ENCODE data around the gene RTN4RL2. TPM values are rescaled to one million over a fixed set of nuclear protein-coding genes. Genes with fewer than 3 reads are reported as not detected.

RTN4RL2 gene
- total RNA-seq, 1 experiment from 2014 or later: 5.5 TPM

DNA sequence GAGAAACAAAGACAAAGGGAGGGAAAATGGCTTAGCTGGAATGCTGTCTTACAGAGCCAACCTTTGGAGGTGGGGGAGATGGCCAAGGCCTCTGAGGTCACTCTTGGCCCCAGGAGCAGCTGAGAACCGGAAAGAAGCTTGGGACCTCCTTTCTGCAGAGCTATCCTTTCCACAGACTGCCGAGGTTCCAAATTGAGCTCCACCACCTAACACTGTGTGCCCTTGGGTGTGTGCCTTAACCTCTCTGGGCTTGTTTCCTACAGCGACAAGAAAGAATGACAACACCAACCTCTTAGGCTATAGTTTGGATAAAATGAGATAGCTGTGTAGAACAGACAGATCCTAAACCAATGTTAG lies 23.2 kb downstream of the RTN4RL2 start:
- BruUV-seq (replicated peaks): no TSS peak
- POLR2A ChIA-PET: no interaction called here
- no peaks in the 10 kb centered on the region for H3K9me3 Mint-ChIP-seq (ENCODE audit: unreplicated experiment)
- peaks cover 16% of the 10 kb centered on the region for H3K4me1 Mint-ChIP-seq (ENCODE audit: low read depth, unreplicated experiment)
- Histone ChIP-seq H3K27me3 (replicated peaks; ENCODE audit: control insufficient read depth, insufficient read depth, low read length) (no peaks in the 10 kb centered on the region), H3K4me3 (ENCODE audit: low read depth, low read length) (no peak overlapping the region), H3K9me3 (no peaks in the 10 kb centered on the region), H3K36me3 (ENCODE audit: control insufficient read depth, insufficient read depth, low read length) (peaks cover 2% of the 10 kb centered on the region), H3K4me1 (peaks cover 5% of the 10 kb centered on the region; the same call in 1 of the 2 replicates)
- peaks cover 22% of the 10 kb centered on the region for H3K36me3 Mint-ChIP-seq (ENCODE audit: insufficient read depth, unreplicated experiment)
- no peak overlapping the region for H3K4me3 Mint-ChIP-seq (ENCODE audit: unreplicated experiment)
- CTCF ChIA-PET: no interaction called here
- no peak for DNase-seq
- H3K27me3 Mint-ChIP-seq (ENCODE audit: insufficient read depth, unreplicated experiment): no peaks in the 10 kb centered on the region
- H3K27ac Mint-ChIP-seq (ENCODE audit: unreplicated experiment): no peak overlapping the region
- no peak for TF ChIP-seq CTCF (IDR thresholded peaks at IDR 0.05; ENCODE audit: insufficient read depth in 1 of 2, low read depth in 1 of 2, low read length in 1 of 2, severe bottlenecking in 1 of 2, unreplicated experiment in 1 of 2)
- intact Hi-C loops (cut with micrococcal nuclease; ENCODE audit: unreplicated experiment): no loop called here

- intact Hi-C loops (cut with micrococcal nuclease; ENCODE audit: unreplicated experiment): no loop called here
- BruUV-seq (replicated peaks): no TSS peak
- POLR2A ChIA-PET: no interaction called here
- Histone ChIP-seq H3K4me1 (peaks cover 5% of the 10 kb centered on the region; the same call in 1 of the 2 replicates), H3K36me3 (ENCODE audit: control insufficient read depth, insufficient read depth, low read length) (peaks cover 2% of the 10 kb centered on the region), H3K4me3 (ENCODE audit: low read depth, low read length) (no peak overlapping the region), H3K27me3 (replicated peaks; ENCODE audit: control insufficient read depth, insufficient read depth, low read length) (no peaks in the 10 kb centered on the region), H3K9me3 (no peaks in the 10 kb centered on the region)
- no peak for DNase-seq
- H3K4me3 Mint-ChIP-seq (ENCODE audit: unreplicated experiment): no peak overlapping the region
- H3K36me3 Mint-ChIP-seq (ENCODE audit: insufficient read depth, unreplicated experiment): peaks cover 29% of the 10 kb centered on the region
- CTCF ChIA-PET: interaction anchor here (1.3 kb wide), 1 partner anchor 9 kb away, joined by 4 read pairs; no protein-coding TSS in a partner anchor
- no peaks in the 10 kb centered on the region for H3K9me3 Mint-ChIP-seq (ENCODE audit: unreplicated experiment)
- H3K27ac Mint-ChIP-seq (ENCODE audit: unreplicated experiment): no peak overlapping the region
- TF ChIP-seq CTCF (IDR thresholded peaks at IDR 0.05; ENCODE audit: insufficient read depth in 1 of 2, low read depth in 1 of 2, low read length in 1 of 2, severe bottlenecking in 1 of 2, unreplicated experiment in 1 of 2): no peak
- H3K4me1 Mint-ChIP-seq (ENCODE audit: low read depth, unreplicated experiment): peaks cover 16% of the 10 kb centered on the region
- H3K27me3 Mint-ChIP-seq (ENCODE audit: insufficient read depth, unreplicated experiment): no peaks in the 10 kb centered on the region
Measured at GRCh38 chr11:57484141-57484710, 23.9 kb downstream of the RTN4RL2 start.

DNA sequence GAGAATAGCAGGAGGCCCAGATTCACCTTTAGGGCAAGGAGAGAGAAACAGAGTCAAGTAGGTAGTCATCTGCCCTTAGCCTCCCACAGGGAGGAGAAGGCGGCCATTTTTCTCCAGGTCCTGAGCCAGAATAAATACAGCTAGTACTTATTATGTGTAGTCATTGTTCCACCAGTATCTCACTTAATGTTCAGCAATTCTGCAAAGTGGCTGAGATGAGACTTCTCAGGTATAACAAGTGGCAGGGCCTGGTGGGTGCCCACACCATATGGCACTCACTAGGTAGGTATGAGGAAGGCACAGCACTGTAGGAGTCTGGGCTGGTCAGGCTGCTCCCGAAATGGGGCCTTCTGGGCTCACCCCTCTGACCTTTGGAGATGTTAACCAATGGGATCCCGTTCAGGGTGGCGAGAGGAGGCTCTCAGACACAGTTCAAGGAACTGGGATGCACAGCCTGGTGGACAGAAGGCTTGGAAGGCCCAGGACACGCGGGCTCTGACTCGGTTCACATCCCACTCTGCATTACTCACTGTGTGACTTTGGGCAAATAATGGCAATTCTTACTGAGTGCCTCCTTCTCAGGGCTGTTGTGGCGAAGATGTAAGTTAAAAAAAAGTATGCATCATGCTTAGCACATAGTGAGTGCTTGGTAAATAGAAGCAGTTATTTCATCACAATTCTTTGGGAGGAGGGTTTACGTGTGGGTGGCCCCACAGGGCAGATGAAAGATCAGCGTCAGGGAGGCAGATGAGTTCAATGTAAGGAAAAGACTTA lies 25.1 kb downstream of the RTN4RL2 start:
- peaks cover 2% of the 10 kb centered on the region for H3K36me3 ChIP-seq (ENCODE audit: control insufficient read depth, insufficient read depth, low read length)
- ChIA-PET CTCF (interaction anchor here (0.7 to 1.3 kb wide), 2 partner anchors 8 kb away, joined by 3 to 4 read pairs; no protein-coding TSS in a partner anchor), POLR2A (no interaction called here)
- BruUV-seq (replicated peaks): no TSS peak
- no peak overlapping the region for H3K4me3 ChIP-seq (ENCODE audit: low read depth, low read length)
- TF ChIP-seq CTCF (IDR thresholded peaks at IDR 0.05; ENCODE audit: insufficient read depth in 1 of 2, low read depth in 1 of 2, low read length in 1 of 2, severe bottlenecking in 1 of 2, unreplicated experiment in 1 of 2): no peak
- H3K4me3 Mint-ChIP-seq (ENCODE audit: unreplicated experiment): no peak overlapping the region
- intact Hi-C loops (cut with micrococcal nuclease; ENCODE audit: unreplicated experiment): no loop called here
- no peaks in the 10 kb centered on the region for H3K27me3 ChIP-seq (replicated peaks; ENCODE audit: control insufficient read depth, insufficient read depth, low read length)
- H3K27ac Mint-ChIP-seq (ENCODE audit: unreplicated experiment): no peak overlapping the region
- no peaks in the 10 kb centered on the region for H3K9me3 ChIP-seq
- no peak for DNase-seq
- H3K36me3 Mint-ChIP-seq (ENCODE audit: insufficient read depth, unreplicated experiment): peaks cover 34% of the 10 kb centered on the region
- no peaks in the 10 kb centered on the region for H3K9me3 Mint-ChIP-seq (ENCODE audit: unreplicated experiment)
- no peaks in the 10 kb centered on the region for H3K27me3 Mint-ChIP-seq (ENCODE audit: insufficient read depth, unreplicated experiment)
- H3K4me1 Mint-ChIP-seq (ENCODE audit: low read depth, unreplicated experiment): peaks cover 8% of the 10 kb centered on the region
- peaks cover 2% of the 10 kb centered on the region; the same call in 1 of the 2 replicates for H3K4me1 ChIP-seq
